ENCODE results near the gene CDYL2.
"Not testable (repeated sequence)": the region's sequence is repeated elsewhere in the genome, so short reads cannot be mapped to it uniquely, and the experiment has no call there.

The CDYL2 gene

GRCh38 chr16:80666378-80667250 is 137.8 kb downstream of the CDYL2 start:
- peaks cover 9% of the 10 kb centered on the region for H3K4me1 ChIP-seq (ENCODE audit: insufficient read depth, low read length)
- H3K4me3 ChIP-seq (ENCODE audit: low read length), result no peak overlapping the region
- H3K27ac ChIP-seq (ENCODE audit: low read length), result no peak overlapping the region
- H3K9ac ChIP-seq (ENCODE audit: low read depth, low read length), result no peak overlapping the region
- H3K27me3 ChIP-seq (ENCODE audit: insufficient read depth, low read length), result peaks cover 7% of the 10 kb centered on the region; the same call in 1 of the 2 replicates
- no peaks in the 10 kb centered on the region for H3K36me3 ChIP-seq (ENCODE audit: insufficient read depth, low read depth, low read length)
- H3K9me3 ChIP-seq (ENCODE audit: insufficient read depth, low read depth, low read length), result no peaks in the 10 kb centered on the region

DNA sequence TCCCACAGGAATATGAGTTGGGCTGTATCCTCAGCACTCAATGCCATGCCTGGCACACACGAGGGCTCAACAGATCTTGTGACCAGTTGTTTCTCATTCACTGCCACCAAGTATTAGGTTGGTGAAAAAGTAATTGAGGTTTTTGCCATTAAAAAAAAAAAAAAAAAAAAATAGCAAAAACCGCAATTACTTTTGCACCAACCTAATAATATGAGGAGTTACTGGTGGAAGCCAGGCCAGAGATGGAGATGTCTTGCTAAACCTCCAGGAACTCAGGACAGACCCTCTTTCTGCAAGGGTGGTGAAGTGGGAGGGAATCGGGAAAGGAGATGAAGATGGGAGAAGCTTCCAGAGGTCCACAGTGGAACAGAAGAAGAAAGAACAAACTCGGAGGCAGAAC is 139.0 kb downstream of the CDYL2 start:
- Histone ChIP-seq H3K27me3 (ENCODE audit: insufficient read depth, low read length) (peaks cover 7% of the 10 kb centered on the region; the same call in 1 of the 2 replicates), H3K4me1 (ENCODE audit: insufficient read depth, low read length) (peaks cover 5% of the 10 kb centered on the region)

DNA sequence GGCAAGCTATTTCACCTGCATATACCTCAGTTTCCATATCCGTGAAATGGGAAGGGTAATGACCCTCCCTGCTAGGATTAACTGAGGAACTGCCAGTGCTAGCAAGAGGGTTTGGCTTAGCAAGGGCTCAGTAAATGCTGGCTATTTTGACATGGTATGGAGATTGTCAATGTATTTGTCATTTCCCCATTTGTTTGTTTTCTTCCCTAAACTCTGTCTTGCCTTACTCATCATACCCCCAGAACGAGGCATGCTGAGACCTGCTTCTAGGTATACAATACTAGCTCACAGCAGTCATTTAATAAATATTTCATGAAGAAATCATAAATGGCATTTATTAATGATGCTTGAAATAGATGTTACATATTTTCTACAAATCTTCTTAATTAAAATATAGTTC is 139.6 kb downstream of the CDYL2 start:
- H3K9me3 ChIP-seq (ENCODE audit: insufficient read depth, low read depth, low read length), result no peaks in the 10 kb centered on the region
- no peak overlapping the region for H3K27ac ChIP-seq (ENCODE audit: low read length)
- no peak overlapping the region for H3K4me3 ChIP-seq (ENCODE audit: low read length)
- peaks cover 7% of the 10 kb centered on the region; the same call in 1 of the 2 replicates for H3K27me3 ChIP-seq (ENCODE audit: insufficient read depth, low read length)
- H3K4me1 ChIP-seq (ENCODE audit: insufficient read depth, low read length), result peaks cover 5% of the 10 kb centered on the region
- H3K36me3 ChIP-seq (ENCODE audit: insufficient read depth, low read depth, low read length), result no peaks in the 10 kb centered on the region
- H3K9ac ChIP-seq (ENCODE audit: low read depth, low read length), result no peak overlapping the region

More for the DNA sequence above, 139.0 kb downstream of the CDYL2 start:
- H3K27ac ChIP-seq (ENCODE audit: low read length), result no peak overlapping the region
- H3K9ac ChIP-seq (ENCODE audit: low read depth, low read length), result no peak overlapping the region
- H3K36me3 ChIP-seq (ENCODE audit: insufficient read depth, low read depth, low read length), result no peaks in the 10 kb centered on the region
- H3K4me3 ChIP-seq (ENCODE audit: low read length), result no peak overlapping the region
- H3K9me3 ChIP-seq (ENCODE audit: insufficient read depth, low read depth, low read length), result no peaks in the 10 kb centered on the region

GRCh38 chr16:80664226-80664625 is 140.2 kb downstream of the CDYL2 start:
- Histone ChIP-seq H3K9me3 (ENCODE audit: insufficient read depth, low read depth, low read length) (no peaks in the 10 kb centered on the region), H3K27ac (ENCODE audit: low read length) (no peak overlapping the region), H3K36me3 (ENCODE audit: insufficient read depth, low read depth, low read length) (no peaks in the 10 kb centered on the region)

GRCh38 chr16:80663078-80663477 is 141.3 kb downstream of the CDYL2 start:
- H3K36me3 ChIP-seq (ENCODE audit: insufficient read depth, low read depth, low read length), result no peaks in the 10 kb centered on the region
- no peaks in the 10 kb centered on the region for H3K9me3 ChIP-seq (ENCODE audit: insufficient read depth, low read depth, low read length)
- no peak overlapping the region for H3K27ac ChIP-seq (ENCODE audit: low read length)
- no peak overlapping the region for H3K4me3 ChIP-seq (ENCODE audit: low read length)
- H3K27me3 ChIP-seq (ENCODE audit: insufficient read depth, low read length), result peaks cover 7% of the 10 kb centered on the region; the same call in 1 of the 2 replicates
- peaks cover 5% of the 10 kb centered on the region for H3K4me1 ChIP-seq (ENCODE audit: insufficient read depth, low read length)
- no peak overlapping the region for H3K9ac ChIP-seq (ENCODE audit: low read depth, low read length)

More at GRCh38 chr16:80664226-80664625, 140.2 kb downstream of the CDYL2 start:
- Histone ChIP-seq H3K27me3 (ENCODE audit: insufficient read depth, low read length) (peaks cover 7% of the 10 kb centered on the region; the same call in 1 of the 2 replicates), H3K4me1 (ENCODE audit: insufficient read depth, low read length) (peaks cover 5% of the 10 kb centered on the region), H3K4me3 (ENCODE audit: low read length) (no peak overlapping the region), H3K9ac (ENCODE audit: low read depth, low read length) (no peak overlapping the region)

DNA sequence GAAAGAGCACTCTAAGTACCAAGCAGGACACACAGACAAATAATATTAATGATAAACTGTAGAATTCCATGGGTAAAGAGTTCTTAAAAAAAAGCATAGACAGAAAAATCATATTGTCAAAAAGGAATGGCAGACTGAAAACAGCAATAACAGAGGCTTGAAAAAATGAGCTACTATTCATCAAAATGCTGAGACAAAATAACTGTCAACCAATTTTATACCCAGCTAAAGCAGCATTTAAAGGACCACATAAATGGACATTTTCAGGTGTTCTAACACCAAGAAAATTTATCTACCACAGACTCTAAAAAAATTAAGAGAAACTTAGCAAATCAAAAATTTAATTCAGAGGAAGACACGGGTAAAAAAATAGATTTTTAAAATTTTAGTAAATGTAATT is 144.5 kb downstream of the CDYL2 start:
- H3K36me3 ChIP-seq (ENCODE audit: insufficient read depth, low read depth, low read length), result no peaks in the 10 kb centered on the region
- H3K9ac ChIP-seq (ENCODE audit: low read depth, low read length), result no peak overlapping the region
- no peaks in the 10 kb centered on the region for H3K4me1 ChIP-seq (ENCODE audit: insufficient read depth, low read length)
- no peaks in the 10 kb centered on the region for H3K27me3 ChIP-seq (ENCODE audit: insufficient read depth, low read length)
- no peak overlapping the region for H3K27ac ChIP-seq (ENCODE audit: low read length)
- no peaks in the 10 kb centered on the region for H3K9me3 ChIP-seq (ENCODE audit: insufficient read depth, low read depth, low read length)
- H3K4me3 ChIP-seq (ENCODE audit: low read length), result no peak overlapping the region

DNA sequence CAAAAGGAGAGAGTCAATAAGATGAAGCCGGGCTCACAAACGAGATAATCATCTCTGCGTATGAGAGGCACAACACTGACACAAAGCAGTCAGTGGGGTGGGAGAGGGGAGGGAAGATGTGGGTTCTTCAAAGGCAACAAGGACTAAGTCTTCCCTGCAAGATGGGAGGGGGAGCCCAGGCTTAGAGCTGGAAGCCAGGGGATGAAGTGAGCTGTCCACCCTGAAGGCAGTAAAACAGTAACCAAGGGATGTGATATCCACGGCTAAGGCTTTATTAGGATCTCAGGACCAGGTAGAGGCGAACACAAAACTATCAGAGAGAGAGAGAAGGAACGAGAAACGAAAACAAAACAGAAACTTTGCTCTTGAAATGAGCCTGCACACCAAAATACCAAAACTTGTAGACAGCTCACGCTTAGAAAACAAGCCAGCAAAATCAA is 147.7 kb downstream of the CDYL2 start:
- H3K9me3 ChIP-seq (ENCODE audit: insufficient read depth, low read depth, low read length), result no peaks in the 10 kb centered on the region
- H3K4me3 ChIP-seq (ENCODE audit: low read length), result no peak overlapping the region
- H3K36me3 ChIP-seq (ENCODE audit: insufficient read depth, low read depth, low read length), result no peaks in the 10 kb centered on the region
- H3K4me1 ChIP-seq (ENCODE audit: insufficient read depth, low read length), result no peaks in the 10 kb centered on the region
- H3K27ac ChIP-seq (ENCODE audit: low read length), result no peak overlapping the region
- no peaks in the 10 kb centered on the region for H3K27me3 ChIP-seq (ENCODE audit: insufficient read depth, low read length)
- no peak overlapping the region for H3K9ac ChIP-seq (ENCODE audit: low read depth, low read length)

GRCh38 chr16:80656161-80656560 is 148.2 kb downstream of the CDYL2 start:
- no peaks in the 10 kb centered on the region for H3K9me3 ChIP-seq (ENCODE audit: insufficient read depth, low read depth, low read length)
- H3K4me1 ChIP-seq (ENCODE audit: insufficient read depth, low read length), result no peaks in the 10 kb centered on the region
- no peak overlapping the region for H3K4me3 ChIP-seq (ENCODE audit: low read length)
- no peak overlapping the region for H3K27ac ChIP-seq (ENCODE audit: low read length)
- H3K27me3 ChIP-seq (ENCODE audit: insufficient read depth, low read length), result no peaks in the 10 kb centered on the region
- H3K36me3 ChIP-seq (ENCODE audit: insufficient read depth, low read depth, low read length), result no peaks in the 10 kb centered on the region
- H3K9ac ChIP-seq (ENCODE audit: low read depth, low read length), result no peak overlapping the region

DNA sequence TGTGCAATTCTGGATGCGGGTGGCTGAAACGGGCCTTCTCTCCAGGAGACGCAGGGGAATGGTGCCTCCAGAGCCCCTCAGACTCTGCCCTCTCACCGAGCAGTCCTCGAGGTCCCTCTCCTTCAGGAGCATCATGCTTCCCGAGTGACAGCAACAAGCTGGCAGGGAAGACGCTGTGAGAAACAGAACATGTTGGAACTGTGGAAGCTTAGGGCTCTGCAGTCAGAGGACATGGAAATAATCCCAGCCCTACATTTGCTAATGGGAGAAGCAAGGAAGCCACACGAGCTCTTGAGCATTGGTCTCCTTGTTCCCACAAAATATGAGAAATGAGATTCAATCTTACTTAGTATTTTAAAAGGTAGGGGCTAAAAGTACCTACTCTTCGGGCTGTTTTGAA is 148.6 kb downstream of the CDYL2 start:
- H3K27ac ChIP-seq (ENCODE audit: low read length), result no peak overlapping the region
- no peaks in the 10 kb centered on the region for H3K27me3 ChIP-seq (ENCODE audit: insufficient read depth, low read length)
- no peaks in the 10 kb centered on the region for H3K9me3 ChIP-seq (ENCODE audit: insufficient read depth, low read depth, low read length)
- no peak overlapping the region for H3K9ac ChIP-seq (ENCODE audit: low read depth, low read length)
- H3K4me1 ChIP-seq (ENCODE audit: insufficient read depth, low read length), result no peaks in the 10 kb centered on the region
- H3K36me3 ChIP-seq (ENCODE audit: insufficient read depth, low read depth, low read length), result no peaks in the 10 kb centered on the region
- H3K4me3 ChIP-seq (ENCODE audit: low read length), result no peak overlapping the region

DNA sequence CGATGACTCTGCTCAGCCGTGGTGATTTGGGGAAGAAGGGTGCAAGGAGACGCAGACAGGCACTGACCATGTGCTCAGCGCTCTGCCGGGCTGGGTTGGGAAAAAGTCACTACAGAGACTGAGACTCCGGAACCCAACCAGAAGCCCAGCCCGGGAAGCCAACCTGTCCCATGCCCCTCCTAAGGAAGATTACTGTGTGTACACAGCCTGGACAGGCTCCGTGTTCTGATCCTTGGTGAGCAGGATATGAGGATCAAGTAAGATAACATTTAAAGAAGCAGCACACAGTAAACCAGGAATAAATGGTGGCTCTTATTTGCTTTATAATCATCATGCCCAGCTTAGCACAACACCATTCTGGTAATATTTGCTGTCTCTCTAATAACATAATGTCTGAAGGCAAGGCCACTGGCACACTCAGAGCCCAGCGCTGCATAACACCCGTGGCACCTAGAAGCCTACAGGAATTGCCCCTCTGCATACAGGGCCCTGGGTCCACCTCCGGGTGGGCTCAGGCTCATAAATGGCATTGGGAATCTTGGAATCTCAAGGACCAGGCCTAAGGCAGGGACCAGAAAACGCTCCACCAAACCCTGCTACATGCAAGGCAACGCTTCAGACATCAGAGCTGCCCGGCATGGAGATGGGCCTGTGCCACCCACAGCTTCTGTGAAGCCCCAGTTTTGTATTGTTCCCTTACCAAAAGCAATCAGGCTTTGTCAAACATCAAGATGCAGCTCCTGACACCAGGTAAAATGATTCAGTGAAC is 150.1 kb downstream of the CDYL2 start:
- Histone ChIP-seq H3K9ac (ENCODE audit: low read depth, low read length) (no peak overlapping the region), H3K27me3 (ENCODE audit: insufficient read depth, low read length) (no peaks in the 10 kb centered on the region), H3K27ac (ENCODE audit: low read length) (no peak overlapping the region), H3K36me3 (ENCODE audit: insufficient read depth, low read depth, low read length) (no peaks in the 10 kb centered on the region), H3K4me3 (ENCODE audit: low read length) (no peak overlapping the region), H3K4me1 (ENCODE audit: insufficient read depth, low read length) (no peaks in the 10 kb centered on the region), H3K9me3 (ENCODE audit: insufficient read depth, low read depth, low read length) (no peaks in the 10 kb centered on the region)

DNA sequence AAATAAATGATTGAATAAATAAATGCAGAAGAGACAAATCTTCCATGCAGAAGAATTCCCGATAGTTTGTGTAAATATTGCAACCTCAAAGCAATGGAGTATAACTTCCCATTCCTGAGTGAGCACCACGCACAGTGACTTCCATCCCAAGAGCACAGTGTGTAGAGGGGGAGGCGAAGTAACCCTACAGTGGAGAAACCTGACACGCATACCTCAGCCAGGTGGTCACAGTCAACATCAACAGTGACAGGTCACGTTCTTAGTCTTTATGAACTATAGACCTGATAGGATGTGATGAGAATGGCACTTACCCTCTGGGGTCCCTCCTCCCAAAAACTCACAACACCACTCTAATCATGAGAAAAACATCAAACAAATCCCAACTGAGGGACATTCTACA is 152.0 kb downstream of the CDYL2 start:
- Histone ChIP-seq H3K27me3 (ENCODE audit: insufficient read depth, low read length) (no peaks in the 10 kb centered on the region), H3K4me1 (ENCODE audit: insufficient read depth, low read length) (no peaks in the 10 kb centered on the region), H3K9ac (ENCODE audit: low read depth, low read length) (no peak overlapping the region), H3K4me3 (ENCODE audit: low read length) (no peak overlapping the region), H3K27ac (ENCODE audit: low read length) (no peak overlapping the region), H3K36me3 (ENCODE audit: insufficient read depth, low read depth, low read length) (no peaks in the 10 kb centered on the region), H3K9me3 (ENCODE audit: insufficient read depth, low read depth, low read length) (no peaks in the 10 kb centered on the region)

GRCh38 chr16:80650281-80650680 is 154.1 kb downstream of the CDYL2 start:
- not testable (repeated sequence) for H3K4me3 ChIP-seq (ENCODE audit: low read length); H3K36me3 ChIP-seq (ENCODE audit: insufficient read depth, low read depth, low read length); H3K9me3 ChIP-seq (ENCODE audit: insufficient read depth, low read depth, low read length); H3K27me3 ChIP-seq (ENCODE audit: insufficient read depth, low read length); H3K4me1 ChIP-seq (ENCODE audit: insufficient read depth, low read length); H3K9ac ChIP-seq (ENCODE audit: low read depth, low read length); H3K27ac ChIP-seq (ENCODE audit: low read length)

Measured in iPS-20b (cell line).